GM21737 (cell line): ENCODE results near the gene MED26.

Experiments
- ATAC-seq: cut with Tn5 transposase; IDR thresholded peaks from one replicate; pipeline ENCODE4 v1.9.1; 2021; ENCODE audit warnings: mild to moderate bottlenecking, moderate library complexity; ENCODE audit not compliant: unreplicated experiment

Gene MED26

DNA sequence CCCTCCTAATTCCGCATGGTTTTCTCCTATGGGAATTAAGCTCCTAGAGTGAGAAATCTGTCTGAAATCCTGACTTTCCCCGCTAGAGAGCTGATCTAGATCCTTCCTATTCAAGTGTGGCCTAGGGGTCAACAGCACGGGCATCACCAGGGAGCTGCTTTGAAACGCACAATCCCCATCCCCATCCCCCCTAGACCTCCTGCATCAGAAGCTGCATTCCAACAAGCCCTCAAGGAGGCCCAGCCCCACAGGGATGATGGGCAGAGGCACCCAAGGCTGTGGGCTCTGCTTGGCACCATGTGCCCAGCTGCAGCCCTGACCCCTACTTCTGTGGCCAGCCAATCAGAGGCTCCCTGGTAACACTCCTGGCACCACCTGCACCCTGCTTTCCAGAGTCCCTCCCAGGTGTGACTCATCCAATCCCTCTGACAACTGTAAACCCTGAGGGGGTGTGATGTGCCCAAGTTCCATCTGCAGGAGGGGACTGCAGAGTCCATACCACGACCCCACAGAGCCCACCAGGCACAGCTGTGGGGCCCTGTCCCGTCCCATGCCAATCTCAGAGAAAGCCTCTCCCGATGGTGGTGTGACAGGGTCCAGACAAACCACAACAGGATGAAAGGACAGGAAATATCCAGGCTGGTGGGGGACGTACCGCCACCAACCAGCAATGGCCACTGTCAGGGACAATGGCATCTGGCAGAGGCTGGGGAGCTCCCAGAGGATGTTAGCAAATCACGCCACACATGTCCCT lies 36.0 kb downstream of the MED26 start:
- ATAC-seq, result no peak

DNA sequence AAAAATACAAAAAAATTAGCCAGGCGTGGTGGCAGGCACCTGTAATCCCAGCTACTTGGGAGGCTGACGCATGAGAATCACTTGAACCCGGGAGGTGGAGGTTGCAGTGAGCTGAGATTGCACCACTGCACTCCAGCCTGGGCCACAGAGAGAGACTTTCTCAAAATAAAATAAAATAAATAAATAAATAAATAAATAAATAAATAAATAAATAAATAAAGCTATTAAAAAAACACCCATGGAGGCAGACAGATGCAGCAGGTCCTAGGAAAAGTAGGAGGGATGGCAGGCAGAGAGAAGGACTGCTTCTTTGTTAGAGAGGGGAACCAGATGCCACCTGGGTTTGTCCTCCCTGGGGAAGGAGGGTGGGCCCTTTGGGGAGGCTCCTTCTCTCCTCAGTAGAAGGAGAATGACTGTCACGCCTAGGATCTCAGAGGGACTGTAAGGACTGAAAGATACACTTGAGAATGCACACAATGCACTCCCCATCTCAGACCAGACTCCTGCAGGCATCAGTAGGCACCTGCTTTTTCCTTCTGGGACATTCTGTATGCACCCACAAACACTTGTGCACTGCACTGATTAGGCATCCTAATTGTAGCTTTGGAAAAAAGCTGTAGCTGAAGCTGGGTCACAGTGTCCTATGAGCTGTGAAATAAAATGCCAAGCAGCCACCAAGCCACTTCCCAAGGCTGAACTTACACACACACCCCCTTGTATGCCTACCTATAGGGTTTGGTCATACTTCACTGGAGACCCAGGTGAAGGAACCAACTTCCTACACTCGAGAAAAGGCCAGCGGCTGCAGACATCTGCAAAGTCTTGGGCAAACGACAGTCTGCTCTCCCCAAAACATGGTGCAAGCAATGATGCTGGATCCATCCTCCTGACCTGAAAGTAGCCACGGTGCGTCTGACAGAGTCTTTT lies 36.9 kb downstream of the MED26 start:
- ATAC-seq, result no peak

- ATAC-seq, result no peak
Observed at GRCh38 chr19:16589917-16590316, 38.1 kb downstream of the MED26 start.

DNA sequence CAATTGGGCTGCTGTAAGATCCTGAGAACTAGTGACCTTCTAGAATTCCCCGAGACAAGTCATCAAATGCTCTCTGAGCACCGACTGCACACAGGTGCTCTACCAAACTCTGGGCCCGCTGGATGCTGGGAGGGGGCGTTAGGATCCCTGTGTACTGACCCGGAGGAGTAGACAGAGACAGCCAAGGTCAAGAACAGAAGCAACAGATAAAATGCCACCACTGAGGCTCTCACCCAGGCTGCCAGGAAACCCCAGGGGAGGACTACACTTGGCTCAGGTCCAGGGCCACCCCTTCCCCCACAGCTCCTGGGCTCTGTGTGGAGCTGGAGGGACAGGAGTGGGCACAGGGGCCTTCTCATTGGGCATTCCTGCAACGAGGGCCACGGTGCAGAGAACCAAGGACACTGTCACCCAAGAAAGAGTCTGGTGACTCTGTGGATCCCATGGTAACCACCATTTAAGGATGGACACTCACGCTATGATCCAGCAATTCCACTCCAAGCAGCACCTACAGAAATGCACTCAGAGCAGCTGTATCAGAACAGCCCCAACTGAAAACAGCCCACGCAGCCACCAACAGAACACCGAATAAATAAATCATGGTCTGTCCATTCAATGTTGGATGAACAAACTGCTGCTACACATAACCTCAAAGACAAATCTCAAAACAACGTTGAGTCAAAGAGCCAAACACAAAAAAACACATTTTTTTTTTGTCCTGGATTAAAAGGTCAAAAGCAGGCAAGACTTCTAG lies 39.0 kb downstream of the MED26 start:
- ATAC-seq, result peak; percentile 1

DNA sequence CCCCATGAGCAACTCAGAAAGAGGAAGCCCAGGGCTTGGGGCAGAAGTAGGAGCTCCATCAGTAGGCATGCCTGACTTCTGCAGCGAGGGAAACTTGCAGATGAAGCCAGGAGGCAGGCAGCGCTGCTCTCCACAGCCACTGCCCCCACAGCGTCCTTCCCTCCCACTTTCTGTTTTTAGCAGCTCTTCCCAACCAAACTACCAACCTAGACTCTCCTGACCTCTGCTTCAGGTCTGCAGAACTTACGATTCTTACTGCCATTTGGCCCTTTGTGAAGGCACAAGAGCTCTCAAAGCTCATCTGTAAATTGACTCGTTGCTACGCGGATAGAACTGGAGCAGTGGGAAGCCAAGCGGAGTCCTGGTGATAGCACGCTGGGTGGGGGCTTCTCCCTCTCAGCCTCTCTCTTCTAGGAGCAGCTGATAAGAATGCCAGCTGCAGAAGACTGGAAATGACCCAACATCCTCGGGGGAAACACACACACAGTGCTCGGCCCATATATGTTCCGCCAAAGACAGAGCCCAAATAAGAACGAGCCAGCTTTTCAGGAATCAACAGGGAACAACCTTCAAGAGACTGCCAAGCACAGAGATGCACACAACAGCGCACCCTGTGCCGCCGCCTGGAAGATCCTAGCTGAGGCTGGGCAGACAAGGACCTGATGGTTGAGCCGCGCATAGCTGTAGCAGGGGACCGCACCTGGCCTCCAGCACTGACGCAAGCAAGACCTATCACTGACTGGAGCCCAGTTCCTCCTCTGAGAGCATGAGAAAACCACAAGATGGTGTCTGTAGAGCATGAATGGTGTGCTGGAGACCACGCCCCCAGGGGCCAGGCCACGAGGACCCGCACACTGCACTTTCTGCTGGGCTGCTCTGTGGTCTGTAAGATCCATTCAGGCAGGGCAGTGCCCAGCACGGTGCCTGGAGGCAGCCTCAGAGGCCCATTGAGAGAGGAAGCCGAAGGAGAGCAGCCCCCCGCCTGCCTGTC lies 39.9 kb downstream of the MED26 start:
- peak; percentile 38 for ATAC-seq

DNA sequence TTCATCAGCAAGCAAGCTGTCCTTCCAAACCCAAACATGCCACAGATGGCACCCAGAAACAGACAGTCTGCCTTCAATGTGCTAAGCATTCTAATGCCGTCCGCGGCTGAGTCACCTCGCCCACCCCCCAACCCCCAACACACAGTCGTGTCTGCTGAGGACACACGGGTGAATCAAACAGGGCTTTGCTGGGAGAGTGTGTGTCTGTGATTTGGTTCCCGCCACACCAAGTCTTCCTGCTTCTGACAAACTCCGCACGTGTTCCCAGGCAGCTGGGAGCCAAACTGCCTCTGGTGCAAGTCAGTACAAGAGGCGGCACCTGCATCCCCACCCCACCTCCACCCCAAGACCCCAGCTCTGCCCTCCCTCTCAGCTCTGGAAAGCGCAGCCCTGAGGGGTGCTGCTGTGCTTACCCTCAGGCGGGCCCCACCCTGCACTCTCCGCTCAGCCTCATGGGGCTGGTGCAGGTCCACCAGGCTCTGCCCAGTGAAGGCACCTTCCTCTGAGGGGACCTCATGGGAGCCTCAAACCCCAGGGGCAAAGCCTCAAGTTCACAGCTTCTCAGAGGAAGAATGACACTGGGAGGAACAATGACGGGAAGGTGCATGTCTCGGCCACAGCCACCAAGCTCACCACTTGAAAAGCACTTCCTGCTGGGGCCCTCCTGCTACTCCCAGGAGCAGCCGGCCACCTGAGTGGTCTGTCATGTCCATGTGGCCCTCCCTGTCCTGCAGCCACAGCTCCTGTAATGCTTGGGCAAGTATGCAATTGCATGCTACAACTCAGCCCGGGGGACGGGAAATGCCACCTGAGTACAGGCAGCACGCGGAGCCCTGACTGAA lies 40.8 kb downstream of the MED26 start:
- ATAC-seq, result no peak

- no peak for ATAC-seq
Observed at GRCh38 chr19:16586477-16586871, 41.5 kb downstream of the MED26 start.

DNA sequence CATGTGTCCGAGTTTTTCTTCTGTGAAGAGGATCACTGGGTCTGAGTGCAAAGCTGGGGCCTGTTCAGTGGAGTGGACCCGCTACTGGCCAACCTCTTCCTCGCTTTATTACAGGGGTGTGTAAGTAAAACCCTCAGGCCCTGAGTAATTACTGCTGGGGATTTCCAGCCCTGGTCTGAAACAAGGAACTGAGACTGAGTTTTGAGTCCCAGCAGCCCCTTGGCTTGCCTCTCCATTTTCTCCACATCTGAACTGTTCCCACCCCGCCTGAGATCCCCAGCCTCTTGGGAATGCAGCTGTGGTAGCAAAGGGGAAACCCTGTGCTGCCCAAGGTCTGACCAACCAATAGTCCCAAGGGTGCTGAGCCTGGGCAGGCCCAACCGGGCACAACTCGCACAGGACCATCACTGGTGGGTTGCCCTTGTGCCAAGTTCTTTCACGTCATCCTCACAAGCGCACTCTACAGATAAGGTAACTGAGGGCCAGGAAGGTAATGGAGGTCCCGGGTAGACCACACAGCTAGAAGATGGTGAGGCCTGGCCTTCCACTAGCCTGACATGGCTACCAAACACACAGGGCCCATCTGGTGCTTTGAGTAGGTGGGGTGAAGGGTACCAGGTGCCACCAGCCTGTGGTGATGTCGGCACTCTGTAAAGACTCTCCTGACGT lies 42.1 kb downstream of the MED26 start:
- ATAC-seq, result peak; percentile 27

DNA sequence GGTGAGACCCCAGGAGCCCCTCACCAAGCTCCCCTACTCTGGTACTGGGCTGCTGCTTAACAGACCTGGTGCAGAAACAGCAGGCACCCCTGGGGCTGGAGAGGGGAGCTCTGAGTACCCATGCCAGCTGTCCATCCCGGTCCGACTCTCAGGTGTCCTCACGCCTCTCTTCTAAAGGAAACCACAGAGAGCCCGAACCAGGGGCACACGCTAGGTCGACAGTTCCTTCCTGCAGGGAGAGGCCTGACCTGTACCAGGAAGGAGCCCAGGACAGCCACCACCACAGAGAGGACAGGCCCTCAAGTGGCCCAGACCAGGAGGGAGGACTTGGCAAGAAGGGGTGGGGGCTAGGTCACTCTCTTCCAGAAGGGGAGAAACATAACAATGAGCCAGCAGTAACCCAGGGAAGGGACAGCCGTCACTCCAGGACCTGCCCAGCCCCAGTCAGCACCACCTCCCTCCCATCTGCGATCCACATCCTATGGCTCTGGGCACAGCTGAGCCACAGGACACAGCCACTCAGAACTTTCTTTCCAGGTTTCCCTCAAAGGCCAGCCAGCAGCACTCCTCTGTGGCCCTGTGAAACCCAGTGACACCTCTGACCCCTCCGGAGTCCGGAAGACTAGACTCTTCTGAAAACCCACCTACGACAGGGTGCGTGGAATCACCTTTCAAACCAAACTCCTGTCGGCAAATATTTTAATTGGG lies 42.8 kb downstream of the MED26 start:
- no peak for ATAC-seq

- ATAC-seq, result peak; percentile 46
Observed at GRCh38 chr19:16584248-16585093, 43.5 kb downstream of the MED26 start.

- ATAC-seq, result no peak
Observed at GRCh38 chr19:16582486-16583261, 45.3 kb downstream of the MED26 start.

DNA sequence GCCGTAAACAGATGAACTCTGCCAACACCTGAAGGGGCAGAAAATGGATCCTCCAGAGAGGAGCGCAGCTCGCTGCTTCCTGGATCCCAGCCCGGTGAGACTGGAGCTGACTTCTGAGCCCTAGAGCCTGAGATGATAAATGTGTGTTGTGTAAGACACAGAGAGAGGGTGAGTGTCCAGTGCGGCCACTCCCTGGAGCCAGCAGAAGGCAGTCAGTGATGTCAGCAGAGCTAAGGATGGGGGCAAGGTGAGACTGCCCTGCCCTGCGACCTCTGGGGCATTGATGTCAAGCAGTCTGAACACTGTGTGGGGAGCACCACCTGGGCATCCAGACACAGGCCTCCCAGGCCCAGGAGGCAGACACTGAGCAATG lies 46.0 kb downstream of the MED26 start:
- ATAC-seq, result no peak

DNA sequence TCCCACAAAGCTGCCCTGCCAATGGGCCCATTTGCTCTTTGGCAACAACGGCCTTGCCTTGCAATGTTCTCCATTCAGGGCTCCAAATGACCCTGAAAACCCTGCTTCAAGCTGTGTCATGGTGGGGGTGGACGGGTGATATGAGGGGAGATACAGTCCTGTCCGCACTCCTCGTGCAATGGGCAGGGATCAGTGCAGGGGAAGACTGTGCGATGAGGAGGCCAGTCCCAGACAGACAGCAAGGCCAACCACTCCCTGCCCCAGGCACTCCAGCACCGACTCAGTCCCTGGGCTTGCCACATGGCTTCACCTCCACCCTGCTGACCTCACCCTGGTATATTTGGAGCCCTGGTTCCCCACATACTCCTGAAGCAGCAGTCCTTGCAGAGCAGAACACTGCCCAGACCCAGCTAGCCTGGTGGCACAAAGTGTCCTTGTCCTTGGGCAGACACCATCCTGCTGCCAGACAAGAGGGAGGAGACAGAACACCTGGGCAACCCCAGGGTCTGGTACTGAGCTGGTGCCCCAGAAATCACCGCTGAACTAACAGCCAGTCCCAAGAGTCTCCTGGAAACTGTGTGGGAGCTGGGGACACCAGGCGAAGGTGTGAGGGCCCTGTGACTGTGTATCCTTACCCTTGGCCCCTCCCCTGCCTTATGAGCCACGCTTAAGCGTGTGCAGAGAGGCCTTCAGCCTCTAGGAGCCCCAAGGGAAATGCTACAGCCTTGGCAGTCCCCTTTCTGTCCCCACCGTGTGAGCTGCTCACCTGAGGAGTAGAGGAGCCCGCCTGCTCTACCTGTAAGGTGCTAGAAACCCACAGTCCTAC lies 46.6 kb downstream of the MED26 start:
- ATAC-seq, result no peak

GRCh38 chr19:16579381-16579780 lies 48.6 kb downstream of the MED26 start:
- no peak for ATAC-seq

- no peak for ATAC-seq
Observed at GRCh38 chr19:16577531-16577985, 50.4 kb downstream of the MED26 start.
